ENCODE measurements around the gene GAN. TPM values are rescaled to one million over a fixed set of nuclear protein-coding genes. Genes with fewer than 3 reads are reported as not detected.

The GAN gene
- total RNA-seq, 3 donors from 2014 or later, result 12.8 to 15.6 (median 14.4) TPM

DNA sequence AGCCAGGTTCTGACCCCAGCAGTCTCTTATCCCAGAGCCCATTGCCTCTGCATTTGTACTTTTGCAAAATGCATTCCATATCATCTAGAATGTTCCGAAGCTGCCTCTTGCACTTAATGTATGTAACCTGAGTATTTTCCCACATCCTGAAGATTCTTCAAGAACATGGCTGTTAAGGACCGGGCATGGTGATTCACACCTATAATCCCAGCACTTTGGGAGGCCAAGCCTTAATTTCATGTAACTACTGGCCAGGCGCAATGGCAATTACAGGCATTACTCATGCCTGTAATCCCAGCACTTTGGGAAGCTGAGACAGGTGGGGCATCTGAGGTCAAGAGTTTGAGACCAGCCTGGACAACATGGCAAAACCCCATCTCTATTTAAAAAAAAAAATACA lies 31.7 kb upstream of the GAN start:
- Mint-ChIP-seq H3K9me3 (no peaks in the 10 kb centered on the region), H3K36me3 (ENCODE audit: insufficient read depth) (no peaks in the 10 kb centered on the region), H3K4me3 (no peak overlapping the region), H3K27me3 (ENCODE audit: low read depth) (no peaks in the 10 kb centered on the region), H3K4me1 (ENCODE audit: low read depth) (no peaks in the 10 kb centered on the region)
- ATAC-seq (no peak), DNase-seq (no peak)

- H3K4me1 Mint-ChIP-seq (ENCODE audit: low read depth), result no peaks in the 10 kb centered on the region
- H3K9me3 Mint-ChIP-seq, result no peaks in the 10 kb centered on the region
- ATAC-seq (no peak), DNase-seq (no peak)
- H3K4me3 Mint-ChIP-seq, result no peak overlapping the region
- H3K36me3 Mint-ChIP-seq (ENCODE audit: insufficient read depth), result no peaks in the 10 kb centered on the region
- H3K27me3 Mint-ChIP-seq (ENCODE audit: low read depth), result no peaks in the 10 kb centered on the region
These were observed 29.7 kb upstream of the GAN start for GRCh38 chr16:81284995-81285600.

DNA sequence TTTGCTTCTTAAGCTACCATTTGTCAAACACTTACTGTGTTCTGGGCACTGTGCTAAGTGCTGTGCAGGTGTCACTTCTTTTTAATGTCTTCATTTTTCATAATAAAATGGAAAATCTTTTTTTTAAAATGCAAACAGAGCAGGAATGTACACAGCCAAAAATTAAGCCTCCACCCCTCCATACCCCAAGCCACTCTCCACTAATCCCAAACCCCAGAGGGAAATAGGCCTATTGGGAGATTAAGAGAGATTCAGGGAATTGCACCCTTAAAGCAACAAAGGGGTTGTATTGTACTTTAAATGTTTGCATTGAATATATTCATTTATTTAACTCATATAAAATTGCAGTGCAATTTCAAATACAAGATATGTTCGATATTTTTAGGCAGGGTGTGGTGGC lies 28.6 kb upstream of the GAN start:
- no peak overlapping the region for H3K4me3 Mint-ChIP-seq
- no peaks in the 10 kb centered on the region for H3K36me3 Mint-ChIP-seq (ENCODE audit: insufficient read depth)
- H3K4me1 Mint-ChIP-seq (ENCODE audit: low read depth), result no peaks in the 10 kb centered on the region
- no peak for ATAC-seq
- no peaks in the 10 kb centered on the region for H3K9me3 Mint-ChIP-seq
- DNase-seq, result no peak
- peaks cover 2% of the 10 kb centered on the region for H3K27me3 Mint-ChIP-seq (ENCODE audit: low read depth)

DNA sequence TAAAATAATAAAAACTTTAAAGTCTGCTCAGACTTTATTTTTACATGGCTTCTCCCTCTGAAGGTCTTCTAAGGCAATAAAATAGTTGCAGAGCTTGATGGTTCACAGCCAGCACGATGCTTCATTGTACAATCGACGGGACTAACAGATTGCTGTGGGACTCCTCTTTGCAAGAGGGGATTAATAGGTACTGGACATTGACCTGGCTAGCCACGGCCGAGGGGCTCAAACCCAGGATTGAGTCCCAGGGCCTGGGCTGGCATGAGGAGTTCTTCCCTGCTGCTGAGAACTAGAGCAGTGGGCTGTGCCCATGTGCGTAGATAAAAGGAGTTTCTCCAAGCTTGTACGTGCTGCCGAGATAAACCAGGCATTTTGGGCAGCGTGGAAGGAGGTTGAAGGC lies 23.6 kb upstream of the GAN start:
- H3K27me3 Mint-ChIP-seq (ENCODE audit: low read depth), result peaks cover 22% of the 10 kb centered on the region
- no peak for ATAC-seq
- no peak overlapping the region for H3K4me3 Mint-ChIP-seq
- H3K36me3 Mint-ChIP-seq (ENCODE audit: insufficient read depth), result no peaks in the 10 kb centered on the region
- no peaks in the 10 kb centered on the region for H3K9me3 Mint-ChIP-seq
- DNase-seq, result no peak
- no peaks in the 10 kb centered on the region for H3K4me1 Mint-ChIP-seq (ENCODE audit: low read depth)

DNA sequence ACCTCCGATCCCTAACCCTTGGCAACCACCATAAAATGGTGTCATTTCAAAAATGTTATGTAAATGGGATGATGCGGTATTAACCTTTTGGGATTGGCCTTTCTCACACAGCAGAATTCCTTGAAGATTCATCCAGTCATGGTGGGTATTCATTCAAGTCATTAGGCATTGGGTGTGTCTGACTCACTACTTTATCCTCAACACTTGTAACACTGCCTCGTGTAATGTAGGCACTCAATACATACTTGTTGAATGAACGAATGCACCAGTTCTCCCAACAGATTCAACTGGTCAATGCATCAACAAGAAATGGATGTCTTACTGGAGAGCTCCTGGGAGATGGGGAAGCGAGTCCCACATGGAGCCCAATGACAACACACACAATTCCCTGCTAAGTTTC lies 21.8 kb upstream of the GAN start:
- ATAC-seq, result no peak
- H3K36me3 Mint-ChIP-seq (ENCODE audit: insufficient read depth), result no peaks in the 10 kb centered on the region

GRCh38 chr16:81293909-81294802 lies 20.6 kb upstream of the GAN start:
- H3K4me1 Mint-ChIP-seq (ENCODE audit: low read depth), result no peaks in the 10 kb centered on the region
- no peaks in the 10 kb centered on the region for H3K9me3 Mint-ChIP-seq
- H3K4me3 Mint-ChIP-seq, result no peak overlapping the region
- no peak for ATAC-seq
- no peak for DNase-seq
- peaks cover 28% of the 10 kb centered on the region for H3K27me3 Mint-ChIP-seq (ENCODE audit: low read depth)
- no peaks in the 10 kb centered on the region for H3K36me3 Mint-ChIP-seq (ENCODE audit: insufficient read depth)

More for the DNA sequence above, 21.8 kb upstream of the GAN start:
- DNase-seq, result no peak
- Mint-ChIP-seq H3K9me3 (no peaks in the 10 kb centered on the region), H3K4me1 (ENCODE audit: low read depth) (no peaks in the 10 kb centered on the region), H3K4me3 (no peak overlapping the region), H3K27me3 (ENCODE audit: low read depth) (peaks cover 28% of the 10 kb centered on the region)

GRCh38 chr16:81296631-81297030 lies 18.1 kb upstream of the GAN start:
- Mint-ChIP-seq H3K27me3 (ENCODE audit: low read depth) (peaks cover 22% of the 10 kb centered on the region), H3K4me1 (ENCODE audit: low read depth) (no peaks in the 10 kb centered on the region), H3K9me3 (no peaks in the 10 kb centered on the region), H3K36me3 (ENCODE audit: insufficient read depth) (no peaks in the 10 kb centered on the region), H3K4me3 (no peak overlapping the region)
- ATAC-seq, result no peak
- no peak for DNase-seq

- Mint-ChIP-seq H3K4me1 (ENCODE audit: low read depth) (peaks cover 34% of the 10 kb centered on the region), H3K9me3 (no peaks in the 10 kb centered on the region), H3K36me3 (ENCODE audit: insufficient read depth) (peaks cover 3% of the 10 kb centered on the region), H3K4me3 (no peak overlapping the region), H3K27me3 (ENCODE audit: low read depth) (no peaks in the 10 kb centered on the region)
- DNase-seq (no peak), ATAC-seq (no peak)
These were observed 7.0 kb upstream of the GAN start for GRCh38 chr16:81307770-81308169.

DNA sequence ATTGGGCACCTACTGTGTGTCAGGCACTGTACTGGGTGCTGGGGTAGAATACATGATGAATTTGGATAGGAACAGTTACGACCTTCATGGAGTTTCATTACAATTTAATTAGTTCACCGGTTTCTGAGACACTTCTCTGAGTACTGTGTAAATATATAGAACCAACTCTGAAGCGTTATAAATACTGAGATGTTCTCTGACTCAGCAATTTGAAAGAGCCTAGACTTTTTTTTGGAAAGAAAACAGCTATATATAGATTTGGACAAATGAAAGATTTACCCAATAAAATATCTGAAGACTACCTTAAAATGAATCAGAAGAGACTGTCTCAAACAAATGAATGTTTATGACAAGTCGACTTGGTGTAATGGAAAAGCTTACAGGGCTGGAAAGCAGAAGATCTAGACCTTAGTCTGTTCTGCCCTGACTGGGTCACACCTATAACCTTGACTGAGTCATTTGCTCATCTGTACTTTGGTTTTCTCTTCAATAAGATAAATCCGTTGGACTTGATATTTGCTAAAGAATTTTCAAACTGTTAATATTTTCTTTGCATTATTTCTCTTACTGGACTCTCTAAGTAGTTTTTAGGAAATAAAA lies 4.6 kb upstream of the GAN start:
- Mint-ChIP-seq H3K9me3 (no peaks in the 10 kb centered on the region), H3K4me3 (no peak overlapping the region), H3K27me3 (ENCODE audit: low read depth) (no peaks in the 10 kb centered on the region), H3K4me1 (ENCODE audit: low read depth) (peaks cover 53% of the 10 kb centered on the region), H3K36me3 (ENCODE audit: insufficient read depth) (peaks cover 3% of the 10 kb centered on the region)
- peak; percentile 42 to 47 for ATAC-seq
- DNase-seq, result no peak

- H3K4me3 Mint-ChIP-seq, result no peak overlapping the region
These were observed 3.0 kb upstream of the GAN start for GRCh38 chr16:81311762-81312161.

GRCh38 chr16:81313701-81314602 lies 810 bp upstream of the GAN start:
- ATAC-seq (no peak), DNase-seq (no peak)
- Mint-ChIP-seq H3K36me3 (ENCODE audit: insufficient read depth) (no peaks in the 10 kb centered on the region), H3K4me1 (ENCODE audit: low read depth) (peaks cover 61% of the 10 kb centered on the region), H3K27me3 (ENCODE audit: low read depth) (no peaks in the 10 kb centered on the region), H3K9me3 (no peaks in the 10 kb centered on the region), H3K4me3 (peak overlapping the region; percentile 86)

More at GRCh38 chr16:81311762-81312161, 3.0 kb upstream of the GAN start:
- DNase-seq (no peak), ATAC-seq (no peak)
- no peaks in the 10 kb centered on the region for H3K27me3 Mint-ChIP-seq (ENCODE audit: low read depth)
- H3K4me1 Mint-ChIP-seq (ENCODE audit: low read depth), result peaks cover 59% of the 10 kb centered on the region
- H3K9me3 Mint-ChIP-seq, result no peaks in the 10 kb centered on the region
- H3K36me3 Mint-ChIP-seq (ENCODE audit: insufficient read depth), result no peaks in the 10 kb centered on the region

DNA sequence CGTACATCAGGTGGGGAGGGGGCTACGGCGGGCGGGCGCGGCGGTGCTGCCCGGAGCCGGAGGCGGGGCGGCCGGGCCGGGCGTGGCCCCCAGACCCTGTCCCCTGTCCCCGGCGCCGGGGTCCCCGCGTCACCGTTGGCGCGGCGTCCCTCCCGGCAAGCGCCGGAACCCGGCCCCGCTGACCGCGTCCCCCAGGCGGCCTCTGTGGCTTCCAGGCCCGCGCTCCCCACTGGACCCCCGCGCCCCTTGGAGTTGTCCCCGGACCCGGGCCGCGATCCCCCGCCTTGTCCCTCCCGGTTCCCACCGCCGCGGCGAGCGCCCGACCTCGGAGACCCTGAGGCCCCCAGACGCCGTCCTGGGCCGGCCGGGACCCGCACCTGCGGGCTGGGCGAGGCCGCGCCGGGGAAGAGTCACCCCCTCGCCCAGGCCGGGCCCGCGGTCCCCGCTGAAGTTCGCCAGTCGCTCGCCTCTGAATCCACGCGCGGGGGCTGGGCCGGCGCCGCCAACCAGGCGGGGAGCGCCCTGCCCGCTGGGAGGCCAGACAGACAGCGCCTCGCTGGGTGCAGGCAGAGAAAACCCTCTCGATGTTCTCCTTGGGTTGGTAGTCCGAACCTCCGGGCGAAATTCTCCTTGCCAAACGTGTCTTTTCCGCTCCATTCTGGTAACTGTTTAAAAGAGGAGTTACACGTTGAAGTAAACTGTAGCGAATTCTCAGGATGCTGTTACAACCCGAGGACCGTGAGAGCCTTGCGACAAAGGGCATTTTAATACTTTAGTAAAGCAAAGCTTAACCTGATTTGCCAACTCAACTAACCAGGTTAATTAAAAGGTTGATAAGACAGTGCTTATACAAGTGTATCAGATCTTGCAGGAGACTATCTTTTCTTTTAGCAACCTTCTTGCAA lies 761 bp downstream of the GAN start:
- DNase-seq, result peak; percentile 40
- Mint-ChIP-seq H3K27me3 (ENCODE audit: low read depth) (no peaks in the 10 kb centered on the region), H3K4me3 (peak overlapping the region; percentile 86), H3K9me3 (no peaks in the 10 kb centered on the region), H3K4me1 (ENCODE audit: low read depth) (peaks cover 60% of the 10 kb centered on the region), H3K36me3 (ENCODE audit: insufficient read depth) (no peaks in the 10 kb centered on the region)
- peak; percentile 39 to 45 for ATAC-seq

GRCh38 chr16:81316176-81316496 lies 1.4 kb downstream of the GAN start:
- Mint-ChIP-seq H3K4me1 (ENCODE audit: low read depth) (peaks cover 59% of the 10 kb centered on the region), H3K27me3 (ENCODE audit: low read depth) (no peaks in the 10 kb centered on the region), H3K4me3 (peak overlapping the region; percentile 85), H3K9me3 (no peaks in the 10 kb centered on the region), H3K36me3 (ENCODE audit: insufficient read depth) (no peaks in the 10 kb centered on the region)
- DNase-seq (no peak), ATAC-seq (no peak)
